Stimulated activated CD4-positive, alpha-beta T cell treated with anti-CD3 and anti-CD28 coated beads, Interleukin-4, amount 100 ng/mL, for 1 hour (primary cell): ENCODE data around the gene GOLGA6L9.
"Not testable (repeated sequence)": the region's sequence is repeated elsewhere in the genome, so short reads cannot be mapped to it uniquely, and the experiment has no call there.

Experiments
- DNase-seq: peaks from one replicate; pipeline ENCODE4 v3.0.0-alpha.2; 2020

GOLGA6L9 gene

DNA sequence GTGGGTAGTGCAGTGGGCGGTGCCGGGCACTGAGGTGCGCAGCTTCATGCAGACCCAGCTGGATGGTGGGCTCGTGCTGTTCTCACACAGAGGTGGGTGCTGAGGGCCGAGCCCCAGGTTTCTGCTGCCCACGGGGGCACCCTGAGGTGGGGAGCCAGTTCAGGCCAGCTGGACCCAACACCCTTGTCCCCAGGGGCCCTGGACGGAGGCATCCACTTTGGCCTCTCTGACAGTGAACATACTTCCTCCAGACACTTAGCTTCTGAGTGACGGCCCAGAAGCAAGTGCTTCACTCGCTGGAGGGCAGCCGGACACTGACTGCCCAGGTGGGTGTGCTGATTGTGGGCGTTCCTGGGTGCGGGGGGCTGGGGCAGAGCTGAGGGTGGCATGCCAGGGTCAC, 39.8 kb downstream of the GOLGA6L9 start:
- DNase-seq = not testable (repeated sequence)

GRCh38 chr15:82472269-82472982, 42.8 kb downstream of the GOLGA6L9 start:
- DNase-seq = not testable (repeated sequence)

DNA sequence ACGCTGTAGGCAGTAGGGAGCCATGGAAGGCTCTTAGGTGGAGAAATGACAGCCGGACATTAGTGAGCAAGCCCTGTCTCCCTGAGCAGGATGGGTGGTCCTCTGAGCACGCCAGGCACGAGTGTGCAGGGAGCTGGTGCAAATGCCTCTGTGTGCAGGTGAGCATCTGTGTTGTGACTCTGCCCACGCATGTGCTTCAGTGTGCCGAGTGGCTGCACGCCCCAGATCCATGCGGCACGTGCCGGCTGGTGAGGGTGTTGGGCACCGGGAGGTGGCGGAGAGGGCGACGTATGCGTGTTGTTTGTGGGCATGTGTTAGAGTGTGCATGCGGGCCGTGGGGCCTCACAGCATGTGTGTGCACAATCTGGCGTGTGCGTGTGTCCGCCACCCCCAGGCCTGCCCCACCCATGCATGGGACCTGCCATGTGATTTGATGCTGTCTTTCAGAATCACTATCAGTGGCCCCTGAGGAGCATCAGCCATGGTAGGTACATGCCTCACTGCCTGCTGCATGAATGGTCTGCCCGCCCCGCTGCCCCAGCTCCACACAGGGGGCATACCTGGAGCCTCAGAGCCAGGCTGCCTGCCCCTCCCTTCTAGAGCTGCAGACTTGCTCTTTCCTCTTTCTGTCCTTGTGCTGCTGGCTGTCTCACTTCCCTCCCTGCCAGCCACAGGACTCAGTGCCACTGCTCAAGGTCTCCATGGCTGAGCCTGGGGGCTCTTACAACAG, 45.1 kb downstream of the GOLGA6L9 start:
- not testable (repeated sequence) for DNase-seq

- not testable (repeated sequence) for DNase-seq
Observed at GRCh38 chr15:82475345-82475967, 45.8 kb downstream of the GOLGA6L9 start.

GRCh38 chr15:82476697-82477342, 47.2 kb downstream of the GOLGA6L9 start:
- not testable (repeated sequence) for DNase-seq

- DNase-seq = not testable (repeated sequence)
Observed at GRCh38 chr15:82477343-82478057, 47.9 kb downstream of the GOLGA6L9 start.
